ENCODE results near the gene CACNA2D4.

- TF ChIP-seq EZH2 (IDR thresholded peaks at IDR 0.05; ENCODE audit: insufficient read depth, poor library complexity, severe bottlenecking) (no peak), EZH2phosphoT487 (IDR thresholded peaks at IDR 0.05; ENCODE audit: insufficient read depth, low read depth) (no peak)
Observed at GRCh38 chr12:1744932-1745331, 173.5 kb downstream of the CACNA2D4 start.
